Mononuclear cell (primary cell): Measurements from ENCODE around the gene MRTFA. TPM values are rescaled to one million over a fixed set of nuclear protein-coding genes. Genes with fewer than 3 reads are reported as not detected.
"Not testable (repeated sequence)": the region's sequence is repeated elsewhere in the genome, so short reads cannot be mapped to it uniquely, and the experiment has no call there.

Source experiments
- H3K27me3 ChIP-seq: 2 replicates; pipeline ENCODE4 v1.6.0; 2011; ENCODE audit warnings: low read length, control low read depth; ENCODE audit not compliant: insufficient read depth
- H3K4me1 ChIP-seq: 2 replicates; pipeline ENCODE4 v1.5.1; 2011; ENCODE audit warnings: mild to moderate bottlenecking, low read length, control low read depth; ENCODE audit not compliant: insufficient read depth
- H3K4me3 ChIP-seq: 2 replicates; pipeline ENCODE4 v1.5.1; 2011; ENCODE audit warnings: mild to moderate bottlenecking, low read length, moderate library complexity
- H3K9me3 ChIP-seq: 2 replicates; pipeline ENCODE4 v1.5.1; 2011; ENCODE audit warnings: low read depth, mild to moderate bottlenecking, control low read depth, low read length
- total RNA-seq: library from RNA; depleted of rRNA; stranded (reverse); fragments of >200 nt; gene quantifications from one replicate; pipeline ENCODE4 v1.2.3, GENCODE V29; 2012

MRTFA gene
- total RNA-seq, 1 donor: 40.6 TPM

DNA sequence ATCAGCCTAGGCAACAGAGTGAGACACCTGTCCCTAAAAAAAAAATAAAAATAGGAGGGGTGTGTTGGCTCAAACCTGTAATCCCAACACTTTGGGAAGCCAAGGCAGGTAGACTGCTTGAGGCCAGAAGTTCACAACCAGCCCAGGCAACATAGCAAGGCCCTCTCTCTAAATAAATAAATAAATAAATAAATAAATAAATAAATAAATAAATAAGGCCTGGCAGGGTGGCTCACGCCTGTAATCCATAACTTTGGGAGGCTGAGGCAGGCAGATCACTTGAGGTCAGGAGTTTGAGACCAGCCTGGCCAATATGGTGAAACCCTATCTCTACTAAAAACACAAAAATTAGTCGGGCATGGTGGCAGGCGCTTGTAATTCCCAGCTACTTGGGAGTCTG, 11.2 kb downstream of the MRTFA start:
- not testable (repeated sequence) for H3K9me3 ChIP-seq, H3K4me3 ChIP-seq, H3K27me3 ChIP-seq
- peaks cover 51% of the 10 kb centered on the region for H3K4me1 ChIP-seq

DNA sequence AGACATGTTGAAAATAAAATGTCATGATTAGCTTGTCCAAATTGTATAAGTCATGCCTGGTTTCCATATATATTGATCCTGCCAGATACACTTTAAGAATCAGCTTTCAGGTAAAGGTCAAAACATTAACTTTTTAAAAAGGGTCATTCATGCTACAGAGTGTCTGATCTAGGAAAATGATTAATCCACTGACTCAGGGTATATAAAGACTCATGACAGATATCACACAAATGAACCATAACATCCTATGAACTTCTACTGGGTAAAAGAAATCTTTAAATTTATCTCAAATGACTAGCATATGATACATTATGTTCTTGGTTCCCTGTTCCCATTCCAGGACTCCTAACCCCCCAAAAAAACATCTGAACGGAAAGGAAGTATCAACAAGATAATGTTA, 11.7 kb downstream of the MRTFA start:
- Histone ChIP-seq H3K27me3 (no peaks in the 10 kb centered on the region), H3K9me3 (no peaks in the 10 kb centered on the region), H3K4me3 (no peak overlapping the region), H3K4me1 (peaks cover 50% of the 10 kb centered on the region)

DNA sequence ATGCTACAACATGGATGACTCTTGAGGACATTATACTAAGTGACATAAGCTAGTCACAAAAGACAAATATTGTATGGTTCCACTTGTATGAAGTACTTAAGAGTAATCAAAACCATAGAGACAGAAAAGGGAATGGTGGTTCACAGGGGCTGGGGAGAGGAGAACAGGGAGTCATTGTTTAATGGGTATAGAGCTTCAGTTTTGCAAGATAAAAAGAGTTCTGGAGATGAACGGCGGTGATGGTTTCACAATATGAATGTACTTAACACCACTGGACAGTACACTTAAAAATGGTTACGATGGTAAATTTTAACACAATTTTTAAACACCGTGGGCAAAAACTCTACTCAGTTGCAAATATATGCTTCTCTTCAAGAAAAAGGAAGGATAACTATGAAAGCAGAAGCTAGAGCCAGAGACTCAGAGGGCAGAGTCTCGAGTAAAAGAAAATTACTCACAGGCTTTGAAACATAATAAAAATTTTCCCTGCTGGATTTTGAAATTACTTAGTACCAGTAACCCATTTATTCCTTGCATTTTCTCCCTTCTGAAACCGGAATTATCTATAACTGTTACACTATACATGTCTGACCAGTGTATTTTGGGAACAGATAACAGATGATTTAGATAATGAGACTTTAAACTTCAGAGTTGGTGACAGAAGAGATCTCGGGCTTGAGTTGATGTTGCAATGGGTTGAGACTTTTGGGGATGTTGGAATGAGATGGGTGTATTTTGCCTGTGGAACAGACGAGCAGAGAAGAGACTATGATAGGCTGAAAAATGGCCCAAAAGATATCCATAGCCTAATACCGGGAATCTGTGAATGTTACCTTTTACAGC, 15.0 kb downstream of the MRTFA start:
- Histone ChIP-seq H3K27me3 (no peaks in the 10 kb centered on the region), H3K4me1 (peaks cover 33% of the 10 kb centered on the region), H3K4me3 (no peak overlapping the region), H3K9me3 (no peaks in the 10 kb centered on the region)

DNA sequence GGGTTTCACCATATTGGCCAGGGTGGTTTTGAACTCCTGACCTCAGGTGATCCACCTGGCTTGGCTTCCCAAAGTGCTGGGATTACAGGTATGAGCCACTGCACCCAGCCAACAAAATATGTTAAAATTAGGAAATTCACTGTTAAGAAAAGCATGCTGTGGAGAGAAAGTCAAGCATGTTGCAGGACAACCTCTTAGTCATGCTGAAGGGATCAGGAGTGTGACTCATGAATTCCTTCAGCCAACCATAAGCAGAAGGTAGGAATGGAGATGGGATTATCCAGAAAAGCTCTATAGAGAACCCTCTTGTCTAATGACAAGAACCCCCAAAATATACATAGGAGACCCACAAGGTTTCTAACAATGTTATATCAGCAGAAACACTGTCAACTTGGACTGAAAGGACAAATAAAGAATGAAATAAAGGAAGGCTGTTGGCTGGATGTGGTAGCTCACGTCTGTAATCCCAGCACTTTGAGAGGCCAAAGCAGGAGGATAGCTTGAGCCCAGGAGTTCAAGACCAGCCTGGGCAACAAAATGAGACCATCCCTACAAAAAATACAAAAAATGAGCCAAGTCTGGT, 16.0 kb downstream of the MRTFA start:
- Histone ChIP-seq H3K9me3 (no peaks in the 10 kb centered on the region), H3K4me1 (peaks cover 29% of the 10 kb centered on the region), H3K27me3 (no peaks in the 10 kb centered on the region), H3K4me3 (no peak overlapping the region)

DNA sequence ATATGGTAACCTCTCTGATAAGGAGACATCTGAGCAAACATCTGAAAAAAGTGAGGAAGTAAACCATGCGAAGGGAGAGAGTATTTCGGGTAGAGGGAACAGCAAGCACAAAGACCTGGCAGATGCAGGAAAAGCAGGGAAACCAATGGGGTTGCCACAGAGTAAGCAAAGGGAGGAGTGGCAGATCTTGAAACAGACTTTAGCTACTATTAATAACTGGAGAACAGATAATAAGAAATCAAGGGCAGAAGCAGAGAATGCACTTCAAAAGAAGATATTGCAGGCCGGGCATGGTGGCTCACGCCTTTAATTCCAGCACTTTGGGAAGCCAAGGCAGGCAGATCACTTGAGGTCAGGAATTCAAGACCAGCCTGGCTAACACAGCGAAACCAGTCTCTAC, 18.1 kb downstream of the MRTFA start:
- Histone ChIP-seq H3K4me1 (peaks cover 29% of the 10 kb centered on the region), H3K27me3 (no peaks in the 10 kb centered on the region), H3K4me3 (no peak overlapping the region), H3K9me3 (no peaks in the 10 kb centered on the region)

DNA sequence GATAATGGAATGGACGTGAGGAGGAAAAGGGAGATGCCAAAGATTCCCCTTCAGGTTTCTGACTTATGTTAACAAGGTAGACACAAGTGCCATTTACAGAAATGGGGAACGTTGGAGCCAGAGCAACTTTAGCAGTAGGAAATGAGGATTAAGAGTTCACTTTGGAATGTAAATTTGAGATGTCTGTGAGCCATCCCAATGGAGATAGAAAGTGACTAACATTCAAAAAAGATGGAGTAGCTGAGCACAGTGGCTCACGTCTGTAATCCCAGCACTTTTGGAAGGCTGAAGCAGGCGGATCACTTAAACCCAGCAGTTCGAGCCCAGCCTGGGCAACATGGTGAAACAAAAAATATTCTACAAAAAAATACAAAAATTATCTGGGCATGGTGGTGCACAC, 19.9 kb downstream of the MRTFA start:
- no peaks in the 10 kb centered on the region for H3K9me3 ChIP-seq
- H3K4me3 ChIP-seq: no peak overlapping the region
- no peaks in the 10 kb centered on the region for H3K27me3 ChIP-seq
- peaks cover 15% of the 10 kb centered on the region for H3K4me1 ChIP-seq

DNA sequence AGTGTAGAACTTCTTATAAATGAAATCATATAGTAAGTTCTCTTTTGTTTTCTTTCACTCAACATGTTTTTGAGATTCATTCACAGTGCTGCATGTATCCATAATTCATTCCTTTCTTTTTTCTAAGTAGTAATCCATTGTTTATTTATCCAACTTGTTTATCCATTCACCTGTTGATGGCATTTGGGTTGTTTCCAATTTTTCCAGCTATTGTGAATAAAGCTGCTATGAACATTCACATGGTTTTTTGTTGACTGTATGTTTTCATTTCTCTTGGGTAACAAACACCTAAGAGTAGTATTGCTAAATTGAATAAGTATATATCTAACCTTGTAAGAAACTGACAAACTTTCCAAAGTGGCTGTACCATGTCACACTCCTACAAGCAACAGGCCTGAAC, 23.5 kb downstream of the MRTFA start:
- Histone ChIP-seq H3K27me3 (no peaks in the 10 kb centered on the region), H3K9me3 (no peaks in the 10 kb centered on the region), H3K4me1 (no peaks in the 10 kb centered on the region), H3K4me3 (no peak overlapping the region)

DNA sequence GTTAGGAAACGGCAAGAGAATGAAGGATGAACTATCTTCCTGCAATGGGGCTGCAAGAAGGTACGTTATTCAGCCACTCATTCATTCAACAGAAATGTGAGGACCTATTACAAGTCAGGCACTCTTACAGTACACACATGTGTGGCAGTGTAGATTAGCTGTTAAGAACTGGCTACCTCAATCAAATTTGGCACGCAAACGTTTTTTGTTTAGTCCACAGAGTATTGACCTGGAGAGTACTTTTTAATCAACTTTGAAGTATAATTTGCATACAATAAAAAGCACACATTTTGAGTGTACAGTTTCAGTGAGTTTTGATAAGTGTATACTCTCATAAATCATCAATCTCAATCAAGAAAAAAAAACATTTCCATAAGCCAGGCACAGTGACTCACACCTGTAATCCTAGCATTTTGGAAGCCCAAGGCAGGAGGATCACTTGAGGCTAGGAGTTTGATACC, 24.2 kb downstream of the MRTFA start:
- no peak overlapping the region for H3K4me3 ChIP-seq
- H3K27me3 ChIP-seq: no peaks in the 10 kb centered on the region
- H3K9me3 ChIP-seq: no peaks in the 10 kb centered on the region
- H3K4me1 ChIP-seq: no peaks in the 10 kb centered on the region

DNA sequence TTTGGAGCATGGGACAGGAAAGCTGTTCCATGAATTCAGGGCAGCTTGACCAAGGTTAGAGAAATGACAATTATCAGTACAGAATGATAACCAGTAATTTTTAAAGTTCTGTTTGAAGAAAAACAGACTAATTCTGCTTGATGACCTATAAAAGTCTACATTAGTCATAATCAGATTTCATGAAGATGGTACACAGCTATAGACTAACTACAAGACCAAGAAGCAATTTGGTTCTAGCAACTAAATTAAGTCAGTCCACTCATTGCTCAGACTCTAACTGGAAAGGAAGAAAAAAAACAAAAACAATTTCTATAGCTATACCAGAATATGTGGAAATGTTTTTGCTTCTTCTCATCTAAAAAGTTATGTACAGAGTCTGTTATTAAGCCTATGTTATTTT, 24.9 kb downstream of the MRTFA start:
- Histone ChIP-seq H3K27me3 (no peaks in the 10 kb centered on the region), H3K9me3 (no peaks in the 10 kb centered on the region), H3K4me3 (no peak overlapping the region), H3K4me1 (no peaks in the 10 kb centered on the region)

DNA sequence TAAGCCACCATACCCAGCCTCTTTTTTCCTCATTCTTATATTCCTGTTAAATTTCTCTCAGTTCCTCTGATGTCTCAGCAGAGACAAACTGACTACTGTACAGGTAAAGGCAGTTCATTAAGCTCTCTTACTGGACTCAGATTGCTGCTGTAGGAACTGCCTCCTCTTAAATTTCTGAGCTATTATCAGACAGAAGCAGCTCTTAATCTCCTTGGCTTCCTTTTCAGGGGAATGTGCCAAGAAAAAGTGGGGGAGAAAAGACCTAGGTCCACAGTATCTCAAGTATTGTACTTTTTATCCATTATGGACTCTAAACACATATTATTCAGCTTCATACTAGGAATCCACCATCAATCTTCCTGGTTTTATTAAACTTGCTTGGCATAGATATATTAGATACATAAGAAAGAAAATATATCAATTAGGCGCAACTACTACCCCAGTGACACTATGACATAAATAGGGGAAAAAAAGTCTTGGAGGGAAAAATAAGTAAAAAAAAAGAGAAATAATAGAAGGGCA, 26.1 kb downstream of the MRTFA start:
- H3K4me1 ChIP-seq: no peaks in the 10 kb centered on the region
- no peak overlapping the region for H3K4me3 ChIP-seq
- H3K9me3 ChIP-seq: no peaks in the 10 kb centered on the region
- H3K27me3 ChIP-seq: no peaks in the 10 kb centered on the region

DNA sequence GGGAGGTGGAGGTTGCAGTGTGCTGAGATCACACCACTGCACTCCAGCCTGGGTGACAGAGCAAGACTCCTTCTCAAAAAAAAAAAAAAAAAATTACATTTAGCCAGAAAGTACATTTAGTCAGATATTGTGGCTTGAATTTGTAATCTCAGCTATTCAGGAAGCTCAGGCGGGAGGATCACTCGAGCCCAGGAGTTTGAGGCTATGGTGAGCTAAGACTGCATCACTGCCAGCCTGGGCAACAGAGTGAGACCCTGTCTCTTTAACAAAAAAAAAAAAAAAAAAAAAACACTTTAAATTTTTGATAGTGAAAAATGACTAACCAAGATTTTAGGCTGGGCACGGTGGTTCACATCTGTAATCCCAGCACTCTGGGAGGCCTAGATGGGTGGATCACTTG, 27.3 kb downstream of the MRTFA start:
- no peaks in the 10 kb centered on the region for H3K9me3 ChIP-seq
- no peaks in the 10 kb centered on the region for H3K4me1 ChIP-seq
- no peak overlapping the region for H3K4me3 ChIP-seq
- no peaks in the 10 kb centered on the region for H3K27me3 ChIP-seq

DNA sequence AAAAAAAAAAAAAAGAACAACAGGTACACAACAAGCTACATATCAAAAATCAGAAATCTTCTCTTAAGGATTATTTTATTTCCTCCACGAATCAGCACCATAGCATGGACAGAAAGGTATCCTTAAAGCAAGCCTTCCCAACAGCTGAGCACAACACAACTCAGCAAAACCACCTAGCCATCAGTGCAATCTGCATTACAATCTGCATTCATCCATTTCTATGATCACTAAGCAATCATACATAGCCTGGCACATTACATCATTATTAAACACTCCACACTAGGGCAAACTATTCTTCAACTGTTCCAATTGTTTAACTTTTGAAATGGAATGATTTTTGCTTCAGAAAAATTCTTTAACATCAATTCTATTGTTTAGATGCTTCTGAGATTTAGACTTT, 29.0 kb downstream of the MRTFA start:
- Histone ChIP-seq H3K4me1 (no peaks in the 10 kb centered on the region), H3K27me3 (no peaks in the 10 kb centered on the region), H3K4me3 (no peak overlapping the region), H3K9me3 (no peaks in the 10 kb centered on the region)

DNA sequence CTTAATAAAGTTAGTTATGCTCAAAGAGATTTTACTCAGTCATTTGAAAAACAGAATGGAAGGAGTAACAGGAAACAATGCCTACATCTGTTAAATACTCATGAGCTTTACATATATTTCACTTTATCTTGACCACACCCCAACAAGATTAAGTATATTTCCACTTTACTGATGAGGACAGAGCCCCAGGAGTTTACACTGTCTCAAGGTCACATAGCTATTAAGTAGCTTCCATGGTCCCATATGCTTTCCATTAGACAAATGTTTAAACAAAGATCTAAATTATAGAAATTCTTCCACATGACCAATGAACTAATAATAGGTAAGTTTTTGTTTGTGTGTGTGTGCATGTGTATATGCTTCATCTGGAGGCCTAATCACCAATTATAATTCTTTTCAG, 30.2 kb downstream of the MRTFA start:
- Histone ChIP-seq H3K4me3 (no peak overlapping the region), H3K4me1 (no peaks in the 10 kb centered on the region), H3K27me3 (no peaks in the 10 kb centered on the region), H3K9me3 (no peaks in the 10 kb centered on the region)

DNA sequence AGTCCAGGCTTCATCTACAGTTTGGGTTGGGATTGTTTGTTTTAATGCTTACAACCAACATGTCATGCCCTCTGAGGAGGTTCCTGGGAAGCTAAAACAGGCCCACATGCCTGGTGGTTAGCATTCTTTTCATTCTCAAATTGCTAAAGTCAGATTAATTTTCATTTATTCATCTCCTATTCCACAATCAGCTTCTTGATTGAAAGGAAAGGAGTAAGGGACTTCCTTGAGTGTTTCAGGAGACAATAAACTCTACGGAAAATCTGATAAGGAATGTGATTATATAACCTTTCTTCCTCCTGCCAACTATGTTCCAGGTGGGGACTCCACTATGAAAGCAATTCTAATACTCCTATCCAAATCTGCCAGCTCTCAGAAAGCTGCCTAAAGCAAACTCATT, 30.8 kb downstream of the MRTFA start:
- H3K9me3 ChIP-seq: no peaks in the 10 kb centered on the region
- no peaks in the 10 kb centered on the region for H3K4me1 ChIP-seq
- no peaks in the 10 kb centered on the region for H3K27me3 ChIP-seq
- no peak overlapping the region for H3K4me3 ChIP-seq

DNA sequence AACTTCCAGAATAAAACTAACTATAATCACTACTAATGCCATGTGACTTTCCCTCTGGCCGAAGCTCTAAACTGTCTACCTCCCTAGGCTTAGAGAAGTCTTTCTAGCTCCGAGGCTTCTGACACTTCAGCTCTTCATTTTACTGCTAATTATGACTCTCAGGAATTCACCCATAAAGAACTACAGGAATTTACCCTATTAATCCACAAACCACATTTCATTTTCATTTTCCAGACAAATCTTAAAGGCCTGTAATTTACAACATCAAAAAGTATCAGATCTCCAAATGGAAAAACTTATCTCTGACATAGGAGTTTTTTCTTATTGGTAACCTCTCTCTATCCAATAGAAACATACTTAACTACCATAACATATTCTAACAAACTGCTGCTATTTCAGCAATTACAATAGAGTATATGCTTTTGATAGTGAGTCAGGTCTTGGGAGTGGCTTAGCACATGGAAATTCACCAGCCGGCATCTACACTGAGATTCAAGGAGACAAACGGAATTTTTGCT, 33.4 kb downstream of the MRTFA start:
- Histone ChIP-seq H3K9me3 (no peaks in the 10 kb centered on the region), H3K27me3 (no peaks in the 10 kb centered on the region), H3K4me3 (no peak overlapping the region), H3K4me1 (no peaks in the 10 kb centered on the region)
